MCF 10A (cell line): ENCODE measurements around the gene RERE. TPM values are rescaled to one million over a fixed set of nuclear protein-coding genes. Genes with fewer than 3 reads are reported as not detected.

Experiments
- BruUV-seq: library from RNA; stranded (reverse); fragments of 400-500 nt; replicated peaks from 2 replicates; lab custom pipeline; 2021; lab: Mats Ljungman, UMichigan
- CTCF ChIA-PET: fragments of 300-600 bp; sonication (Branson Sonifier 250); formaldehyde crosslinking; extraction: SDS; loops from one replicate; lab custom pipeline; 2021; ENCODE audit warnings: antibody characterized with exemption, inconsistent platforms; lab: Yijun Ruan, JAX
- POLR2A ChIA-PET: fragments of 300-600, 350-650 bp; sonication (Branson Sonifier 250); formaldehyde crosslinking; extraction: SDS; loops from one replicate; lab custom pipeline; 2020; ENCODE audit warnings: antibody characterized with exemption, inconsistent platforms; lab: Yijun Ruan, JAX
- DNase-seq: peaks from one replicate; pipeline ENCODE4 v3.0.0-alpha.2; 2018; ENCODE audit not compliant: unreplicated experiment
- H3K27ac Mint-ChIP-seq: one replicate; pipeline ENCODE4 v1.8.0; 2022; ENCODE audit warnings: mild to moderate bottlenecking, low read depth, mixed read lengths; ENCODE audit not compliant: unreplicated experiment
- H3K27me3 Mint-ChIP-seq: one replicate; pipeline ENCODE4 v1.8.0; 2022; ENCODE audit warnings: mixed read lengths; ENCODE audit not compliant: insufficient read depth, unreplicated experiment
- H3K36me3 Mint-ChIP-seq: one replicate; pipeline ENCODE4 v1.8.0; 2022; ENCODE audit warnings: mild to moderate bottlenecking, moderate library complexity, mixed read lengths; ENCODE audit not compliant: insufficient read depth, unreplicated experiment
- H3K4me1 Mint-ChIP-seq: one replicate; pipeline ENCODE4 v1.8.0; 2022; ENCODE audit warnings: mixed read lengths; ENCODE audit not compliant: insufficient read depth, unreplicated experiment
- H3K4me3 Mint-ChIP-seq: one replicate; pipeline ENCODE4 v1.8.0; 2022; ENCODE audit warnings: mild to moderate bottlenecking, moderate library complexity, mixed read lengths; ENCODE audit not compliant: unreplicated experiment
- H3K9me3 Mint-ChIP-seq: one replicate; pipeline ENCODE4 v1.8.0; 2022; ENCODE audit warnings: mixed read lengths; ENCODE audit not compliant: unreplicated experiment
- intact Hi-C: fragments of 100-400 bp; cut with micrococcal nuclease; formaldehyde crosslinking; loops from 2 replicates; pipeline ENCODE4 v1.14.1; 2022
- total RNA-seq: library from RNA; stranded (reverse); gene quantifications from 2 replicates; pipeline ENCODE4 v1.2.3, GENCODE V29; 2022
- TF ChIP-seq, protein P1 (sequence below): fragments of 200-600 bp; IDR thresholded peaks from one replicate; pipeline ENCODE4 v1.8.0; 2022; ENCODE audit warnings: antibody characterized with exemption, mild to moderate bottlenecking; ENCODE audit not compliant: unreplicated experiment

RERE gene
- total RNA-seq, 1 experiment from 2014 or later, result 48.4 TPM

DNA sequence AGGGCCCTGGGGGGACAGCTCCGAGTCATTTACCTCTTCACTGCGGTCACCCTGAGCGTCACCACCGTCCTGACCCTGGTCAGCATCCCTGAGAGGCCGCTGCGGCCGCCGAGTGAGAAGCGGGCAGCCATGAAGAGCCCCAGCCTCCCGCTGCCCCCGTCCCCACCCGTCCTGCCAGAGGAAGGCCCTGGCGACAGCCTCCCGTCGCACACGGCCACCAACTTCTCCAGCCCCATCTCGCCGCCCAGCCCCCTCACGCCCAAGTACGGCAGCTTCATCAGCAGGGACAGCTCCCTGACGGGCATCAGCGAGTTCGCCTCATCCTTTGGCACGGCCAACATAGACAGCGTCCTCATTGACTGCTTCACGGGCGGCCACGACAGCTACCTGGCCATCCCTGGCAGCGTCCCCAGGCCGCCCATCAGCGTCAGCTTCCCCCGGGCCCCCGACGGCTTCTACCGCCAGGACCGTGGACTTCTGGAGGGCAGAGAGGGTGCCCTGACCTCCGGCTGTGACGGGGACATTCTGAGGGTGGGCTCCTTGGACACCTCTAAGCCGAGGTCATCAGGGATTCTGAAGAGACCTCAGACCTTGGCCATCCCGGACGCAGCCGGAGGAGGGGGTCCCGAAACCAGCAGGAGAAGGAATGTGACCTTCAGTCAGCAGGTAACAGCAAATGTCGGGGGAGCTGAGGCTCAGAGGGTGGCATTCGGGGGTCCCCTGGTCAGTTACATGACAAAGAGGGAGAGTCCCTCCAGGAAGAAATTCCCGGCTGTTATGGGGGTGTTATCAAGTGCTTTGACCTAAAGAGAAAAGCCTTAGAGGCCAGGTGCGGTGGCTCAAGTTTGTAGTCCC lies 486.9 kb downstream of the RERE start:
- Mint-ChIP-seq H3K27ac (no peak overlapping the region), H3K4me3 (no peak overlapping the region), H3K27me3 (no peaks in the 10 kb centered on the region), H3K9me3 (no peaks in the 10 kb centered on the region), H3K4me1 (no peaks in the 10 kb centered on the region), H3K36me3 (no peaks in the 10 kb centered on the region)
- no peak for DNase-seq
- TF ChIP-seq, protein P1, sequence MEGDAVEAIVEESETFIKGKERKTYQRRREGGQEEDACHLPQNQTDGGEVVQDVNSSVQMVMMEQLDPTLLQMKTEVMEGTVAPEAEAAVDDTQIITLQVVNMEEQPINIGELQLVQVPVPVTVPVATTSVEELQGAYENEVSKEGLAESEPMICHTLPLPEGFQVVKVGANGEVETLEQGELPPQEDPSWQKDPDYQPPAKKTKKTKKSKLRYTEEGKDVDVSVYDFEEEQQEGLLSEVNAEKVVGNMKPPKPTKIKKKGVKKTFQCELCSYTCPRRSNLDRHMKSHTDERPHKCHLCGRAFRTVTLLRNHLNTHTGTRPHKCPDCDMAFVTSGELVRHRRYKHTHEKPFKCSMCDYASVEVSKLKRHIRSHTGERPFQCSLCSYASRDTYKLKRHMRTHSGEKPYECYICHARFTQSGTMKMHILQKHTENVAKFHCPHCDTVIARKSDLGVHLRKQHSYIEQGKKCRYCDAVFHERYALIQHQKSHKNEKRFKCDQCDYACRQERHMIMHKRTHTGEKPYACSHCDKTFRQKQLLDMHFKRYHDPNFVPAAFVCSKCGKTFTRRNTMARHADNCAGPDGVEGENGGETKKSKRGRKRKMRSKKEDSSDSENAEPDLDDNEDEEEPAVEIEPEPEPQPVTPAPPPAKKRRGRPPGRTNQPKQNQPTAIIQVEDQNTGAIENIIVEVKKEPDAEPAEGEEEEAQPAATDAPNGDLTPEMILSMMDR, result no peak
- ChIA-PET POLR2A (no interaction called here), CTCF (no interaction called here)
- BruUV-seq, result no TSS peak
- intact Hi-C loops, result no loop called here

DNA sequence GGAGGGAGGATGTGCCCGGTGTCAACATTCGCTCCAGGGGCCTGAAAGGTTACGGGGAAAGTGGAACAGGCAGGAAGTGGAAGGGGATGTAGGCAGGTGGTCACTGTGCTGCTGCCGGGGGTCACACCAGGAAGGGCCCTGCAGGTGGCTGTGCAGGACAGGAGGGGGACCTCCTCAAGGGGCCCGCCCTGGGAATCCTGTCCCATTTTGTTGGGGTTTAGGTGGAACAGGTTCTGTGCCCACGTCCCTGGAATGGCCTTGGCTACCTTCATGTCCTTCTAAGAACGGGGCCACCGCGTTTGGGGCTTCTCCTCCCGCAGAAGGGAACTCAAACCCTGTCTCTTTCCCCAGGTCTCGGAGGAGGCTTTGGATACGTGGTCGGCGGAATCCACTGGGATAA lies 487.6 kb downstream of the RERE start:
- no peak for DNase-seq
- BruUV-seq, result no TSS peak
- Mint-ChIP-seq H3K4me3 (no peak overlapping the region), H3K9me3 (no peaks in the 10 kb centered on the region), H3K4me1 (no peaks in the 10 kb centered on the region), H3K36me3 (no peaks in the 10 kb centered on the region), H3K27me3 (no peaks in the 10 kb centered on the region), H3K27ac (no peak overlapping the region)
- POLR2A ChIA-PET, result interaction anchor here (0.7 kb wide), 1 partner anchor 14 kb away, joined by 3 read pairs; no protein-coding TSS in a partner anchor
- TF ChIP-seq, protein P1, result no peak
- intact Hi-C loops, result no loop called here
- CTCF ChIA-PET, result interaction anchor here (1.0 kb wide), 1 partner anchor 16 kb away, joined by 5 read pairs; no protein-coding TSS in a partner anchor

DNA sequence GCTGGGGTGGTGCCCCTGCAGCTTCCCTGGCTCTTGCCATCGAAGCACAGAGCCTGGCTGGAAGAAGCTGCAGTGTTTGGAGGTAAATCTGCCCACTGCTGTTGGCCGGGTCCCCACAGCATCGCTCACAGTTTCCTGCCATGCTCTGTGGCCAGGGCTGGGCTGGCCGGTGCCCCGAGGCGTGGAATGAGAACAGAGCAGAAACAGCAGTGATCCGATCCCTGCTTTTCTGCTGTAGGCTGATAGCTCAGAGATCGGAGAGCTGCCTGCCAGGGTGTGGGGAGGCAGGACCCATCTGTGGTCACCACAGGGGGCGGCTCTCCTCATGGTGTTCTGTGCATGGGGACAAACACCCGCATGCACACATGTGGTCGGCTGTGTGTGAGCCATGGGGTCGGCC lies 488.0 kb downstream of the RERE start:
- no peak overlapping the region for H3K27ac Mint-ChIP-seq
- POLR2A ChIA-PET, result interaction anchor here (0.7 kb wide), 1 partner anchor 15 kb away, joined by 3 read pairs; no protein-coding TSS in a partner anchor
- no peak for DNase-seq
- H3K27me3 Mint-ChIP-seq, result no peaks in the 10 kb centered on the region
- TF ChIP-seq, protein P1, result no peak
- no peaks in the 10 kb centered on the region for H3K4me1 Mint-ChIP-seq
- no peak overlapping the region for H3K4me3 Mint-ChIP-seq
- H3K36me3 Mint-ChIP-seq, result no peaks in the 10 kb centered on the region
- intact Hi-C loops, result no loop called here
- CTCF ChIA-PET, result interaction anchor here (1.0 to 1.3 kb wide), 2 partner anchors 15 to 577 kb away, joined by 3 to 5 read pairs; no protein-coding TSS in a partner anchor
- BruUV-seq, result no TSS peak
- H3K9me3 Mint-ChIP-seq, result no peaks in the 10 kb centered on the region

DNA sequence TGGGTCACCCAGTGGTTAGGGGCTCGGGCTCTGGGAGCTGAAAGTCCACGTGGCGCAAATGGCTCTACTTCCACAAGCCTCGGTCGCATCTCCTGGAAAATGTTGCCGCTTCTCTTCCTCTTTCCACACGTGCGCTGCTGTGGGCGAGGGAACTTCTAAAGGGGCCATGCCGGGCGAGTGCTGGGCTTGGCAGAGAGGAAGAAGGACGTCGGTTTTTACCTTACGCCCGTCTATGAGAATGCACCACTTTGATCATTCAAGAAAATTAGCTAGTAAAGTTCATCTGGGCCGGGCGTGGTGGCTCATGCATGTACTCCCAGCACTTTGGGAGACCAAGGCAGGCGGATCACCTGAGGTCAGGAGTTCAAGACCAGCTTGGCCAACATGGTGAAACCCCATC lies 489.2 kb downstream of the RERE start:
- BruUV-seq, result no TSS peak
- no peaks in the 10 kb centered on the region for H3K9me3 Mint-ChIP-seq
- TF ChIP-seq, protein P1, result no peak

More for the DNA sequence above, 489.2 kb downstream of the RERE start:
- H3K27ac Mint-ChIP-seq, result no peak overlapping the region
- intact Hi-C loops, result no loop called here
- DNase-seq, result no peak
- no peaks in the 10 kb centered on the region for H3K4me1 Mint-ChIP-seq
- ChIA-PET CTCF (interaction anchor here (0.5 to 1.3 kb wide), 3 partner anchors 24 to 576 kb away, joined by 3 read pairs; no protein-coding TSS in a partner anchor), POLR2A (no interaction called here)
- H3K4me3 Mint-ChIP-seq, result no peak overlapping the region
- H3K27me3 Mint-ChIP-seq, result no peaks in the 10 kb centered on the region
- H3K36me3 Mint-ChIP-seq, result no peaks in the 10 kb centered on the region
